NCI-H2196 (cell line): ENCODE data around the gene PALM2AKAP2.
"Not testable (repeated sequence)": the region's sequence is repeated elsewhere in the genome, so short reads cannot be mapped to it uniquely, and the experiment has no call there.

Source experiments
- DNase-seq: peaks from one replicate; lab custom pipeline; 2025; ENCODE audit not compliant: unreplicated experiment; lab: John Stamatoyannopoulos, UW

The PALM2AKAP2 gene

GRCh38 chr9:109802491-109802890 is 22.5 kb downstream of the PALM2AKAP2 start:
- no peak for DNase-seq

GRCh38 chr9:109805050-109805449 is 25.1 kb downstream of the PALM2AKAP2 start:
- DNase-seq, result no peak

GRCh38 chr9:109806506-109807115 is 26.6 kb downstream of the PALM2AKAP2 start:
- no peak for DNase-seq

GRCh38 chr9:109811876-109812275 is 31.9 kb downstream of the PALM2AKAP2 start:
- no peak for DNase-seq

GRCh38 chr9:109812331-109812730 is 32.3 kb downstream of the PALM2AKAP2 start:
- DNase-seq, result no peak

- no peak for DNase-seq
These were observed 32.9 kb downstream of the PALM2AKAP2 start for GRCh38 chr9:109812818-109813281.

- DNase-seq, result no peak
These were observed 33.3 kb downstream of the PALM2AKAP2 start for GRCh38 chr9:109813303-109813702.

GRCh38 chr9:109813829-109814228 is 33.8 kb downstream of the PALM2AKAP2 start:
- DNase-seq, result no peak

GRCh38 chr9:109815366-109815947 is 35.5 kb downstream of the PALM2AKAP2 start:
- no peak for DNase-seq

- no peak for DNase-seq
These were observed 36.5 kb downstream of the PALM2AKAP2 start for GRCh38 chr9:109816490-109816889.

GRCh38 chr9:109817146-109817845 is 37.3 kb downstream of the PALM2AKAP2 start:
- no peak for DNase-seq

- peak; percentile 75 for DNase-seq
These were observed 38.0 kb downstream of the PALM2AKAP2 start for GRCh38 chr9:109817846-109818472.

GRCh38 chr9:109821711-109822110 is 41.7 kb downstream of the PALM2AKAP2 start:
- no peak for DNase-seq

- not testable (repeated sequence) for DNase-seq
These were observed 45.4 kb downstream of the PALM2AKAP2 start for GRCh38 chr9:109825383-109825782.

- no peak for DNase-seq
These were observed 46.6 kb downstream of the PALM2AKAP2 start for GRCh38 chr9:109826559-109826958.

GRCh38 chr9:109828254-109828653 is 48.3 kb downstream of the PALM2AKAP2 start:
- no peak for DNase-seq
